GM21529 (cell line): ENCODE measurements around the gene CHD9NB.
"Not testable (repeated sequence)": the region's sequence is repeated elsewhere in the genome, so short reads cannot be mapped to it uniquely, and the experiment has no call there.

Source experiments
- ATAC-seq: cut with Tn5 transposase; IDR thresholded peaks from one replicate; pipeline ENCODE4 v1.9.1; 2021; ENCODE audit not compliant: unreplicated experiment

The CHD9NB gene

GRCh38 chr16:53058441-53058840 is 5.7 kb upstream of the CHD9NB start:
- no peak for ATAC-seq

- ATAC-seq, result no peak
Observed at GRCh38 chr16:53057658-53058057, 5.0 kb upstream of the CHD9NB start.

- no peak for ATAC-seq
Observed at GRCh38 chr16:53056392-53056881, 3.7 kb upstream of the CHD9NB start.

GRCh38 chr16:53055541-53056391 is 3.1 kb upstream of the CHD9NB start:
- no peak for ATAC-seq

- peak; percentile 77 for ATAC-seq
Observed at GRCh38 chr16:53054670-53055485, 2.2 kb upstream of the CHD9NB start, which contains the start of gene CHD9. TSS of gene CHD9 (plus strand) at chr16:53054991. CDS start at chr16:53156090, 101,099 bp downstream.

GRCh38 chr16:53053967-53054669 is 1.4 kb upstream of the CHD9NB start:
- peak; percentile 37 for ATAC-seq

GRCh38 chr16:53051255-53051654 is 1.4 kb downstream of the CHD9NB start:
- ATAC-seq, result not testable (repeated sequence)

GRCh38 chr16:53048139-53048915 is 4.4 kb downstream of the CHD9NB start:
- ATAC-seq, result no peak

- not testable (repeated sequence) for ATAC-seq
Observed at GRCh38 chr16:53047515-53047914, 5.2 kb downstream of the CHD9NB start.

- ATAC-seq, result no peak
Observed at GRCh38 chr16:53045341-53046220, 7.1 kb downstream of the CHD9NB start.

GRCh38 chr16:53043986-53044601 is 8.6 kb downstream of the CHD9NB start:
- ATAC-seq, result no peak

GRCh38 chr16:53043428-53043831 is 9.3 kb downstream of the CHD9NB start:
- no peak for ATAC-seq

- no peak for ATAC-seq
Observed at GRCh38 chr16:53042235-53042701, 10.4 kb downstream of the CHD9NB start.

GRCh38 chr16:53041320-53042051 is 11.2 kb downstream of the CHD9NB start:
- ATAC-seq, result no peak

GRCh38 chr16:53040788-53041187 is 11.9 kb downstream of the CHD9NB start:
- ATAC-seq, result no peak

GRCh38 chr16:53036711-53037110 is 16.0 kb downstream of the CHD9NB start:
- ATAC-seq, result not testable (repeated sequence)

- ATAC-seq, result no peak
Observed at GRCh38 chr16:53036066-53036465, 16.6 kb downstream of the CHD9NB start.
